Astrocyte (in vitro differentiated cells and primary cell): ENCODE results near the gene FCMR. TPM values are rescaled to one million over a fixed set of nuclear protein-coding genes. Genes with fewer than 3 reads are reported as not detected.

Experiments
- DNase-seq: peaks from one replicate; pipeline ENCODE4 v3.0.0-alpha.2; 2010; ENCODE audit warnings: low read depth
- FAIRE-seq: peaks from 2 replicates; lab custom pipeline; 2011; peaks lifted over from hg19 to GRCh38; lab: Jason Lieb, UNC
- H2AFZ ChIP-seq: 2 replicates; pipeline ENCODE4 v1.6.0; 2012; ENCODE audit warnings: low read depth, low read length, inconsistent platforms
- H3K27ac ChIP-seq: 2 replicates; pipeline ENCODE4 v1.5.1; 2011; ENCODE audit warnings: low read depth, low read length, inconsistent platforms
- H3K27me3 ChIP-seq: 2 replicates; pipeline ENCODE4 v1.6.0; 2011; ENCODE audit warnings: low read length, inconsistent platforms; ENCODE audit not compliant: insufficient read depth
- H3K36me3 ChIP-seq: 2 replicates; pipeline ENCODE4 v1.5.1; 2011; ENCODE audit warnings: low read length, inconsistent platforms; ENCODE audit not compliant: insufficient read depth
- H3K4me1 ChIP-seq: 2 replicates; pipeline ENCODE4 v1.5.1; 2011; ENCODE audit warnings: low read length, inconsistent platforms; ENCODE audit not compliant: insufficient read depth
- H3K4me2 ChIP-seq: 2 replicates; pipeline ENCODE4 v1.6.0; 2012; ENCODE audit warnings: low read length, inconsistent platforms
- H3K4me3 ChIP-seq: 2 replicates; pipeline ENCODE4 v1.5.1; 2011; ENCODE audit warnings: low read depth, mild to moderate bottlenecking, low read length, inconsistent platforms; ENCODE audit not compliant: insufficient read depth
- H3K79me2 ChIP-seq: 2 replicates; pipeline ENCODE4 v1.6.0; 2012; ENCODE audit warnings: mild to moderate bottlenecking, low read length, inconsistent platforms; ENCODE audit not compliant: insufficient read depth
- H3K9ac ChIP-seq: 2 replicates; pipeline ENCODE4 v1.6.0; 2012; ENCODE audit warnings: mild to moderate bottlenecking, low read length, inconsistent platforms
- H3K9me3 ChIP-seq: 2 replicates; pipeline ENCODE4 v1.5.1; 2012; ENCODE audit warnings: low read depth, mild to moderate bottlenecking, low read length, inconsistent platforms; ENCODE audit not compliant: insufficient read depth
- H4K20me1 ChIP-seq: 2 replicates; pipeline ENCODE4 v1.6.0; 2012; ENCODE audit warnings: low read length, inconsistent platforms; ENCODE audit not compliant: insufficient read depth
- H3K27ac Mint-ChIP-seq: one replicate; pipeline ENCODE4 v1.8.0; 2021; ENCODE audit warnings: mild to moderate bottlenecking, mixed read lengths; ENCODE audit not compliant: unreplicated experiment
- H3K27me3 Mint-ChIP-seq: one replicate; pipeline ENCODE4 v1.8.0; 2021; ENCODE audit warnings: low read depth, mixed read lengths; ENCODE audit not compliant: unreplicated experiment
- H3K36me3 Mint-ChIP-seq: one replicate; pipeline ENCODE4 v1.8.0; 2021; ENCODE audit warnings: low read depth, mixed read lengths; ENCODE audit not compliant: unreplicated experiment
- H3K4me1 Mint-ChIP-seq: one replicate; pipeline ENCODE4 v1.8.0; 2021; ENCODE audit warnings: low read depth, mixed read lengths; ENCODE audit not compliant: unreplicated experiment
- H3K4me3 Mint-ChIP-seq: one replicate; pipeline ENCODE4 v1.8.0; 2021; ENCODE audit warnings: mild to moderate bottlenecking, moderate library complexity, mixed read lengths; ENCODE audit not compliant: unreplicated experiment
- H3K9me3 Mint-ChIP-seq: one replicate; pipeline ENCODE4 v1.8.0; 2021; ENCODE audit warnings: mild to moderate bottlenecking, mixed read lengths; ENCODE audit not compliant: unreplicated experiment
- CTCF ChIP-seq: IDR thresholded peaks from 2 replicates; pipeline ENCODE4 v1.5.1; 2011; ENCODE audit warnings: low read depth, mild to moderate bottlenecking, inconsistent platforms, low read length, moderate library complexity; ENCODE audit not compliant: insufficient read depth
- EZH2 ChIP-seq: IDR thresholded peaks from 2 replicates; pipeline ENCODE4 v1.6.1; 2012; ENCODE audit warnings: mild to moderate bottlenecking, low read length, inconsistent platforms; ENCODE audit not compliant: insufficient read depth
- total RNA-seq: library from RNA; stranded (reverse); gene quantifications from 2 replicates; pipeline ENCODE4 v1.2.1, GENCODE V29; 2021

The FCMR gene
- total RNA-seq, 1 donor from 2014 or later, result 0.73 TPM

GRCh38 chr1:206875752-206876377, 45.9 kb downstream of the FCMR start:
- TF ChIP-seq CTCF, result no peak
- TF ChIP-seq EZH2, result no peak
- FAIRE-seq, result no peak

GRCh38 chr1:206873603-206874188, 48.0 kb downstream of the FCMR start:
- Histone ChIP-seq H3K27me3 (peaks cover 7% of the 10 kb centered on the region), H3K79me2 (no peaks in the 10 kb centered on the region), H3K27ac (no peak overlapping the region), H3K9me3 (no peaks in the 10 kb centered on the region), H3K4me2 (no peak overlapping the region), H3K36me3 (no peaks in the 10 kb centered on the region), H4K20me1 (no peaks in the 10 kb centered on the region), H3K4me3 (no peak overlapping the region), H3K4me1 (no peaks in the 10 kb centered on the region), H3K9ac (no peak overlapping the region), H2AFZ (no peak overlapping the region)
- peaks cover 6% of the 10 kb centered on the region for H3K4me1 Mint-ChIP-seq
- no peaks in the 10 kb centered on the region for H3K36me3 Mint-ChIP-seq
- H3K27me3 Mint-ChIP-seq, result peaks cover 4% of the 10 kb centered on the region
- DNase-seq (no peak), FAIRE-seq (no peak)
- no peak overlapping the region for H3K4me3 Mint-ChIP-seq
- peaks cover 7% of the 10 kb centered on the region for H3K9me3 Mint-ChIP-seq
- TF ChIP-seq EZH2, result no peak
- TF ChIP-seq CTCF, result no peak
- H3K27ac Mint-ChIP-seq, result no peak overlapping the region

More at GRCh38 chr1:206875752-206876377, 45.9 kb downstream of the FCMR start:
- H3K4me3 Mint-ChIP-seq, result no peak overlapping the region
- Histone ChIP-seq H3K4me2 (no peak overlapping the region), H3K36me3 (no peaks in the 10 kb centered on the region), H4K20me1 (no peaks in the 10 kb centered on the region), H3K9me3 (no peaks in the 10 kb centered on the region), H3K27ac (no peak overlapping the region), H2AFZ (no peak overlapping the region), H3K27me3 (no peaks in the 10 kb centered on the region), H3K4me1 (no peaks in the 10 kb centered on the region), H3K9ac (no peak overlapping the region), H3K4me3 (no peak overlapping the region), H3K79me2 (no peaks in the 10 kb centered on the region)
- no peak for DNase-seq
- H3K9me3 Mint-ChIP-seq, result peaks cover 7% of the 10 kb centered on the region
- H3K4me1 Mint-ChIP-seq, result no peaks in the 10 kb centered on the region
- H3K27ac Mint-ChIP-seq, result no peak overlapping the region
- H3K36me3 Mint-ChIP-seq, result no peaks in the 10 kb centered on the region
- H3K27me3 Mint-ChIP-seq, result no peaks in the 10 kb centered on the region

GRCh38 chr1:206872139-206872538, 49.6 kb downstream of the FCMR start:
- TF ChIP-seq EZH2, result no peak
- TF ChIP-seq CTCF, result no peak
- Mint-ChIP-seq H3K36me3 (no peaks in the 10 kb centered on the region), H3K27me3 (peaks cover 16% of the 10 kb centered on the region), H3K9me3 (peaks cover 4% of the 10 kb centered on the region), H3K4me1 (peaks cover 9% of the 10 kb centered on the region), H3K27ac (no peak overlapping the region), H3K4me3 (no peak overlapping the region)
- no peak overlapping the region for H3K4me3 ChIP-seq
- H3K79me2 ChIP-seq, result no peaks in the 10 kb centered on the region
- FAIRE-seq (no peak), DNase-seq (no peak)
- no peak overlapping the region for H2AFZ ChIP-seq
- no peaks in the 10 kb centered on the region for H3K9me3 ChIP-seq
- no peaks in the 10 kb centered on the region for H3K36me3 ChIP-seq
- no peak overlapping the region for H3K9ac ChIP-seq
- no peak overlapping the region for H3K4me2 ChIP-seq
- no peaks in the 10 kb centered on the region for H3K4me1 ChIP-seq
- no peak overlapping the region for H3K27ac ChIP-seq
- peaks cover 13% of the 10 kb centered on the region for H3K27me3 ChIP-seq
- H4K20me1 ChIP-seq, result no peaks in the 10 kb centered on the region
